Measurements from ENCODE around the gene NIPA2. TPM values are rescaled to one million over a fixed set of nuclear protein-coding genes. Genes with fewer than 3 reads are reported as not detected.

The NIPA2 gene
- total RNA-seq, 2 experiments from 2014 or later = 53.7 to 59.5 TPM

GRCh38 chr15:22868928-22869327 is 30.5 kb downstream of the NIPA2 start:
- Mint-ChIP-seq H3K36me3 (ENCODE audit: low read depth) (peaks cover 44% of the 10 kb centered on the region), H3K27ac (no peak overlapping the region), H3K4me1 (ENCODE audit: low read depth) (peaks cover 3% of the 10 kb centered on the region), H3K9me3 (ENCODE audit: insufficient read depth) (no peaks in the 10 kb centered on the region), H3K4me3 (no peak overlapping the region), H3K27me3 (ENCODE audit: low read depth) (no peaks in the 10 kb centered on the region)
- ATAC-seq (no peak), DNase-seq (no peak)
- POLR2A ChIA-PET = interaction anchor here (1.1 kb wide), 1 partner anchor 28 kb away, joined by 3 read pairs; no protein-coding TSS in a partner anchor
- CTCF ChIA-PET = no interaction called here

GRCh38 chr15:22869856-22870255 is 31.4 kb downstream of the NIPA2 start:
- no peak for DNase-seq
- ChIA-PET POLR2A (interaction anchor here (1.1 kb wide), 1 partner anchor 29 kb away, joined by 3 read pairs; no protein-coding TSS in a partner anchor), CTCF (no interaction called here)
- ATAC-seq = no peak
- Mint-ChIP-seq H3K4me3 (no peak overlapping the region), H3K4me1 (ENCODE audit: low read depth) (peaks cover 3% of the 10 kb centered on the region), H3K27ac (no peak overlapping the region), H3K36me3 (ENCODE audit: low read depth) (peaks cover 36% of the 10 kb centered on the region), H3K27me3 (ENCODE audit: low read depth) (no peaks in the 10 kb centered on the region), H3K9me3 (ENCODE audit: insufficient read depth) (no peaks in the 10 kb centered on the region)

- DNase-seq (no peak), ATAC-seq (no peak)
- ChIA-PET CTCF (no interaction called here), POLR2A (no interaction called here)
- Mint-ChIP-seq H3K4me3 (no peak overlapping the region), H3K4me1 (ENCODE audit: low read depth) (peaks cover 2% of the 10 kb centered on the region), H3K27me3 (ENCODE audit: low read depth) (no peaks in the 10 kb centered on the region), H3K27ac (no peak overlapping the region), H3K9me3 (ENCODE audit: insufficient read depth) (no peaks in the 10 kb centered on the region), H3K36me3 (ENCODE audit: low read depth) (peaks cover 31% of the 10 kb centered on the region)
Measured at GRCh38 chr15:22870865-22871264, 32.4 kb downstream of the NIPA2 start.

GRCh38 chr15:22871481-22872086 is 33.1 kb downstream of the NIPA2 start:
- ChIA-PET CTCF (no interaction called here), POLR2A (no interaction called here)
- no peaks in the 10 kb centered on the region for H3K9me3 Mint-ChIP-seq (ENCODE audit: insufficient read depth)
- peaks cover 24% of the 10 kb centered on the region for H3K36me3 Mint-ChIP-seq (ENCODE audit: low read depth)
- H3K4me3 Mint-ChIP-seq = no peak overlapping the region
- ATAC-seq = no peak
- no peaks in the 10 kb centered on the region for H3K4me1 Mint-ChIP-seq (ENCODE audit: low read depth)
- H3K27ac Mint-ChIP-seq = no peak overlapping the region
- H3K27me3 Mint-ChIP-seq (ENCODE audit: low read depth) = no peaks in the 10 kb centered on the region
- no peak for DNase-seq

- POLR2A ChIA-PET = no interaction called here
- no peaks in the 10 kb centered on the region for H3K4me1 Mint-ChIP-seq (ENCODE audit: low read depth)
- no peak for ATAC-seq
- H3K27ac Mint-ChIP-seq = no peak overlapping the region
- no peaks in the 10 kb centered on the region for H3K9me3 Mint-ChIP-seq (ENCODE audit: insufficient read depth)
- H3K27me3 Mint-ChIP-seq (ENCODE audit: low read depth) = no peaks in the 10 kb centered on the region
- peaks cover 14% of the 10 kb centered on the region for H3K36me3 Mint-ChIP-seq (ENCODE audit: low read depth)
- CTCF ChIA-PET = no interaction called here
- H3K4me3 Mint-ChIP-seq = no peak overlapping the region
- no peak for DNase-seq
Measured at GRCh38 chr15:22872936-22873701, 34.7 kb downstream of the NIPA2 start.

GRCh38 chr15:22873841-22874240 is 35.4 kb downstream of the NIPA2 start:
- no peak overlapping the region for H3K27ac Mint-ChIP-seq
- no peaks in the 10 kb centered on the region for H3K27me3 Mint-ChIP-seq (ENCODE audit: low read depth)
- H3K4me3 Mint-ChIP-seq = no peak overlapping the region
- ChIA-PET CTCF (no interaction called here), POLR2A (no interaction called here)
- no peak for DNase-seq
- H3K36me3 Mint-ChIP-seq (ENCODE audit: low read depth) = peaks cover 11% of the 10 kb centered on the region
- no peaks in the 10 kb centered on the region for H3K4me1 Mint-ChIP-seq (ENCODE audit: low read depth)
- ATAC-seq = no peak
- no peaks in the 10 kb centered on the region for H3K9me3 Mint-ChIP-seq (ENCODE audit: insufficient read depth)

- H3K4me3 Mint-ChIP-seq = no peak overlapping the region
- H3K36me3 Mint-ChIP-seq (ENCODE audit: low read depth) = peaks cover 7% of the 10 kb centered on the region
- no peak overlapping the region for H3K27ac Mint-ChIP-seq
- H3K4me1 Mint-ChIP-seq (ENCODE audit: low read depth) = no peaks in the 10 kb centered on the region
- DNase-seq (no peak), ATAC-seq (no peak)
- H3K27me3 Mint-ChIP-seq (ENCODE audit: low read depth) = no peaks in the 10 kb centered on the region
- H3K9me3 Mint-ChIP-seq (ENCODE audit: insufficient read depth) = no peaks in the 10 kb centered on the region
- POLR2A ChIA-PET = no interaction called here
- CTCF ChIA-PET = no interaction called here
Measured at GRCh38 chr15:22874256-22874655, 35.8 kb downstream of the NIPA2 start.

- no peaks in the 10 kb centered on the region for H3K9me3 Mint-ChIP-seq (ENCODE audit: insufficient read depth)
- POLR2A ChIA-PET = no interaction called here
- no peak overlapping the region for H3K4me3 Mint-ChIP-seq
- no peaks in the 10 kb centered on the region for H3K4me1 Mint-ChIP-seq (ENCODE audit: low read depth)
- CTCF ChIA-PET = no interaction called here
- no peak for ATAC-seq
- H3K27ac Mint-ChIP-seq = no peak overlapping the region
- DNase-seq = no peak
- H3K27me3 Mint-ChIP-seq (ENCODE audit: low read depth) = no peaks in the 10 kb centered on the region
- H3K36me3 Mint-ChIP-seq (ENCODE audit: low read depth) = peaks cover 4% of the 10 kb centered on the region
Measured at GRCh38 chr15:22874966-22875365, 36.5 kb downstream of the NIPA2 start.

- Mint-ChIP-seq H3K4me3 (no peak overlapping the region), H3K9me3 (ENCODE audit: insufficient read depth) (no peaks in the 10 kb centered on the region), H3K27me3 (ENCODE audit: low read depth) (no peaks in the 10 kb centered on the region), H3K27ac (no peak overlapping the region), H3K36me3 (ENCODE audit: low read depth) (no peaks in the 10 kb centered on the region), H3K4me1 (ENCODE audit: low read depth) (peaks cover 4% of the 10 kb centered on the region)
- POLR2A ChIA-PET = no interaction called here
- ATAC-seq = no peak
- DNase-seq = no peak
- CTCF ChIA-PET = no interaction called here
Measured at GRCh38 chr15:22877117-22877516, 38.7 kb downstream of the NIPA2 start.

- no peak overlapping the region for H3K27ac Mint-ChIP-seq
- H3K4me1 Mint-ChIP-seq (ENCODE audit: low read depth) = peaks cover 4% of the 10 kb centered on the region
- ChIA-PET POLR2A (no interaction called here), CTCF (no interaction called here)
- H3K36me3 Mint-ChIP-seq (ENCODE audit: low read depth) = no peaks in the 10 kb centered on the region
- no peak for DNase-seq
- H3K9me3 Mint-ChIP-seq (ENCODE audit: insufficient read depth) = no peaks in the 10 kb centered on the region
- H3K27me3 Mint-ChIP-seq (ENCODE audit: low read depth) = no peaks in the 10 kb centered on the region
- H3K4me3 Mint-ChIP-seq = no peak overlapping the region
- ATAC-seq = no peak
Measured at GRCh38 chr15:22877607-22878006, 39.1 kb downstream of the NIPA2 start.

GRCh38 chr15:22878103-22878502 is 39.6 kb downstream of the NIPA2 start:
- Mint-ChIP-seq H3K27me3 (ENCODE audit: low read depth) (no peaks in the 10 kb centered on the region), H3K4me1 (ENCODE audit: low read depth) (peaks cover 4% of the 10 kb centered on the region), H3K27ac (no peak overlapping the region), H3K36me3 (ENCODE audit: low read depth) (no peaks in the 10 kb centered on the region), H3K4me3 (no peak overlapping the region), H3K9me3 (ENCODE audit: insufficient read depth) (no peaks in the 10 kb centered on the region)
- POLR2A ChIA-PET = no interaction called here
- DNase-seq (no peak), ATAC-seq (no peak)
- CTCF ChIA-PET = no interaction called here

GRCh38 chr15:22880068-22880980 is 41.9 kb downstream of the NIPA2 start:
- ChIA-PET CTCF (no interaction called here), POLR2A (no interaction called here)
- Mint-ChIP-seq H3K36me3 (ENCODE audit: low read depth) (no peaks in the 10 kb centered on the region), H3K9me3 (ENCODE audit: insufficient read depth) (no peaks in the 10 kb centered on the region), H3K4me1 (ENCODE audit: low read depth) (peaks cover 4% of the 10 kb centered on the region), H3K27ac (no peak overlapping the region), H3K4me3 (no peak overlapping the region), H3K27me3 (ENCODE audit: low read depth) (no peaks in the 10 kb centered on the region)
- DNase-seq = no peak
- ATAC-seq = no peak

All from activated CD8-positive, alpha-beta T cell treated with anti-CD3 and anti-CD28 coated beads, Interleukin-2, amount 10 ng/mL, durations not matched to agents 7 days and 5 days (primary cell).